T-helper 17 cell (primary cell): ENCODE measurements around the gene HECW1. TPM values are rescaled to one million over a fixed set of nuclear protein-coding genes. Genes with fewer than 3 reads are reported as not detected.
"Not testable (repeated sequence)": the region's sequence is repeated elsewhere in the genome, so short reads cannot be mapped to it uniquely, and the experiment has no call there.

Source experiments
- ATAC-seq: fragments of 150-1000 bp; cut with Tn5 transposase; 2 replicates; pipeline ENCODE4 v1.10.0; 2021; ENCODE audit warnings: mild to moderate bottlenecking, moderate library complexity
- DNase-seq, 3 donors: peaks; one replicate each; pipeline versions ENCODE4 v3.0.0 to v3.0.0-alpha.2; 2020 to 2021
- H3K9me3 ChIP-seq: one replicate; pipeline ENCODE4 v1.7.0; 2013; ENCODE audit warnings: low read length, mild to moderate bottlenecking; ENCODE audit not compliant: control insufficient read depth, poor library complexity, severe bottlenecking
- H3K27ac Mint-ChIP-seq: one replicate; pipeline ENCODE4 v1.8.0; 2022; ENCODE audit warnings: mild to moderate bottlenecking, moderate library complexity, mixed read lengths
- H3K27me3 Mint-ChIP-seq: one replicate; pipeline ENCODE4 v1.8.0; 2022; ENCODE audit warnings: mixed read lengths
- H3K36me3 Mint-ChIP-seq: one replicate; pipeline ENCODE4 v1.8.0; 2022; ENCODE audit warnings: low read depth, mixed read lengths
- H3K4me1 Mint-ChIP-seq: one replicate; pipeline ENCODE4 v1.8.0; 2022; ENCODE audit warnings: mild to moderate bottlenecking, mixed read lengths
- H3K4me3 Mint-ChIP-seq: one replicate; pipeline ENCODE4 v1.8.0; 2022; ENCODE audit warnings: mild to moderate bottlenecking, moderate library complexity, mixed read lengths
- total RNA-seq, 4 donors: library from RNA in 2 of 4; stranded (reverse) in 2 of 4; gene quantifications; one replicate each; pipeline ENCODE4 v1.2.3 and lab custom pipeline; 2022 to 2026

HECW1 gene
- total RNA-seq, 2 donors from 2014 or later: not detected

DNA sequence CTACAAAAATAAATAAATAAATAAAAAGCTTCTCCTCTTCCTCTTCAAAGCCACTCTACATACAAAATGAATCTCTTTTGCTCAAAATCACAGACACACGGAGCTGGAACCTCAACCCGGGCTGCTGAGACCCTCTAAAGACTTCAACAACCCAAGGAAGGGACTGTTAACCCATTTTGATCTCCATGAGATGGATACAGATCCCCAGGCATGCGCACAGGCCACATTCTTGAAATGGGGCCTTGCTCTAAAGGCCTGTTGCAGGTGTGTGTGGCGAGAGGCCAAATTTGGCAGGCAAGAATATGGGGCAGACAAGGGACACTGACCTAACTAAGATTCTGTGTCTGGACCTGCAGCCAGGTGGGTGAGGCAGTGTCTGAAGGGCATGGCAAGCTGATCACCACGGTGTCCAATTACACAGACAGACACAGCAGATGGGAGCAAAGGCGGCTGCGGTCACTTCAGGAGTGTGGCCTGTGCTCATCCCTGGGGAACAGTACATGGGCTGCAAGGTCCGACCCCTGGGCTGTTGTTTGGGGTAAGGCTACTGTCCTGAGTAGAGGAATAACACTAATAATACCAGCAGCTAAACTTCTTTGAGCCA, 219.8 kb downstream of the HECW1 start:
- DNase-seq: no peak
- no peaks in the 10 kb centered on the region for H3K9me3 ChIP-seq
- ATAC-seq: no peak
- H3K4me1 Mint-ChIP-seq: peaks cover 2% of the 10 kb centered on the region
- no peaks in the 10 kb centered on the region for H3K36me3 Mint-ChIP-seq
- H3K27me3 Mint-ChIP-seq: peaks cover 32% of the 10 kb centered on the region
- H3K4me3 Mint-ChIP-seq: no peak overlapping the region
- H3K27ac Mint-ChIP-seq: no peak overlapping the region

DNA sequence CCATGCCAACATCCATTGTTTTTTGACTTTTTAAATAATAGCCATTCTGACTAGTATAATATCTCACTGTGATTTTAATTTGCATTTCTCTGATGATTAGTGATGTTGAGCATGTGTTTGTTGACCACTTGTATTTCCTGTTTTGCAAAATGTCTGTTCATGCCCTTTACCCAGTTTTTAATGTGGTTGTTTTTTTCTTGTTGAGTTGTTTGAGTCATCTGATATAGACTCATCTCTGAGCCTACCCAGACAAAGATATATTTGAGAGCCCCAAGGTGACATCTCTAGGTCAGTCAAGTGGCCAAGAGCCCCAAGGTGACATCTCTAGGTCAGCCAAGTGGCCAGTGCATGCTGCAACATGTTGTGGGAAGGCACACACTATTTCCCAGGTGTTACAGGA, 224.7 kb downstream of the HECW1 start:
- Mint-ChIP-seq H3K27ac (no peak overlapping the region), H3K4me1 (no peaks in the 10 kb centered on the region), H3K4me3 (no peak overlapping the region), H3K27me3 (peaks cover 20% of the 10 kb centered on the region), H3K36me3 (no peaks in the 10 kb centered on the region)
- H3K9me3 ChIP-seq: no peaks in the 10 kb centered on the region
- DNase-seq (no peak), ATAC-seq (no peak)

DNA sequence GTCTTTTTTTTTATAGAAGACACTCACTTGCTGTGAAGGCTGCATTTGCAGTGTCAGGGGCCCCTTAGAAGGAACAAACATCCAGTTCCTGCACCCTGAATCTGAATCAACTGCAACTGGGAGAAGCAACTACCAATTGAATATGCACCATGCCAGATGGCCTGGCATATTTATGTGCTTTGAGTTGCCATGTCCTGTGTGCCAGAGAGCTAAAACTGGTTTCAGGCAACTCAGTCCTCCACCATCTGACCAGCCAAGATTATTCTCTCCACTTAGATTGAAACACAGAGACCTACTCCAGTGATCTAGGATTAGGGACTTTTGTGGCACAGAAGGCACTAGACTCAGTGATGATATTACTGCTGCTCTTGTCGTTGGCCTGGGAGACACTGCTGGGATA, 225.4 kb downstream of the HECW1 start:
- H3K4me1 Mint-ChIP-seq: no peaks in the 10 kb centered on the region
- no peak for ATAC-seq
- no peaks in the 10 kb centered on the region for H3K36me3 Mint-ChIP-seq
- H3K9me3 ChIP-seq: no peaks in the 10 kb centered on the region
- peaks cover 20% of the 10 kb centered on the region for H3K27me3 Mint-ChIP-seq
- no peak overlapping the region for H3K4me3 Mint-ChIP-seq
- no peak for DNase-seq
- H3K27ac Mint-ChIP-seq: no peak overlapping the region

DNA sequence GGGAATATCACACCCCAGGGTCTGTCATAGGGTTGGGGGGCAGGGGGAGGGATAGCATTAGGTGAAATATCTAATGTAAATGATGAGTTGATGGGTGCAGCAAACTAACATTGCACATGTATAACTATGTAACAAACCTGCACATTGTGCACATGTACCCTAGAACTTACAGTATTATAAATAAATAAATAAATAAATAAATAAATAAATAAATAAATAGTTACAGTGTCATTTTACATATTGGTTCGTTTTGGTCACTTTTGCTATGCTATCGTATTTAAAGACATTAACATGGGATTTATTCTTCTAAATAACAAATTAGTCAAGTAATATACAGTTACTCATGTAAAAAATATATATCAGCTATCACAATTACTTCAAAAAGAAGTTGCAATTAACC, 228.7 kb downstream of the HECW1 start:
- Mint-ChIP-seq H3K4me1 (no peaks in the 10 kb centered on the region), H3K27me3 (peaks cover 31% of the 10 kb centered on the region), H3K4me3 (no peak overlapping the region), H3K36me3 (peaks cover 2% of the 10 kb centered on the region), H3K27ac (no peak overlapping the region)
- ATAC-seq: no peak
- no peaks in the 10 kb centered on the region for H3K9me3 ChIP-seq
- DNase-seq: no peak

DNA sequence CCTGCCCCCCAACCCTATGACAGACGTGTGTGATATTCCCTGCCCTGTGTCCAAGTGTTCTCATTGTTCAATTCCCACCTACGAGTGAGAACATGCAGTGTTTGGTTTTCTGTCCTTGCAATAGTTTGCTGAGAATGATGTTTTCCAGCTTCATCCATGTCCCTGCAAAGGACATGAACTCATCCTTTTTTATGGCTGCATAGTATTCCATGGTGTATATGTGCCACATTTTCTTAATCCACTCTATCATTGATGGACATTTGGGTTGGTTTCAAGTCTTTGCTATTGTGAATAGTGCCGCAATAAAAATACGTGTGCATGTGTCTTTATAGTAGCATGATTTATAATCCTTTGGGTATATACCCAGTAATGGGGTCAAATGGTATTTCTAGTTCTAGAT, 231.0 kb downstream of the HECW1 start:
- not testable (repeated sequence) for ATAC-seq, H3K4me3 Mint-ChIP-seq, H3K9me3 ChIP-seq, H3K36me3 Mint-ChIP-seq, H3K4me1 Mint-ChIP-seq, H3K27ac Mint-ChIP-seq, DNase-seq
- H3K27me3 Mint-ChIP-seq: peaks cover 32% of the 10 kb centered on the region

DNA sequence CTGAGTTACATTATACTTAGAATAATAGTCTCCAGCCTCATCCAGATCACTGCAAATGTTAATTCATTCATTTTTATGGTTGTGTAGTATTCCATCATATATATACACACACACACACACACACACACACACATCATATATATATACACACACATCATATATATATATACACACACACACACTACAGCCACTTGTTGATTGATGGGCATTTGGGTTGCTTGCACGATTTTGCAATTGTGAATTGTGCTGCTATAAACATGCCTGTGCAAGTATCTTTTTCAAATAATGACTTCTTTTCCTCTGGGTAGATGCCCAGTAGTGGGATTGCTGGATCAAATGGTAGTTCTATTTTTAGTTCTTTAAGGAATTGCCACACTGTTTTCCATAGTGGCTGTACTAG, 233.2 kb downstream of the HECW1 start:
- ATAC-seq: not testable (repeated sequence)
- H3K27me3 Mint-ChIP-seq: peaks cover 32% of the 10 kb centered on the region

DNA sequence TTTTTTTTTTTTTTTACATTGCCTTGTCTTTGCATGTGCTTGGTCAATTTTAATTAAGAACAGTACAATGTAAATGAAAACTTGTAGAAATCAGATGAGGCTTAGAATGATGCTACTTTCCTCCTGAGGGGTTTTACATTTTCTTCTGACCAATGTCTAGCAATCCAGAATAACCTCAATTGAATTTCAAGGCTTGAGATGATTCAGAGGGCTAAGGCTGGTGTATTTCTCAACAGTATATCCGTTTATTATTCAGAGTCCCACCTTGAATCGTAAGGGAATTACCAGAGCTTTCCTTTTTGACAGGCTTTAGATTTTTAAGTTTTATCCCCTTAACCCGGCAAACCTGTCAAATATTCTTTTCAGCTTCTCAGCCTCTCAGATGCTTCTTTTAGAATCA, 239.2 kb downstream of the HECW1 start:
- no peaks in the 10 kb centered on the region for H3K4me1 Mint-ChIP-seq
- no peak overlapping the region for H3K4me3 Mint-ChIP-seq
- peaks cover 26% of the 10 kb centered on the region for H3K27me3 Mint-ChIP-seq
- no peaks in the 10 kb centered on the region for H3K36me3 Mint-ChIP-seq
- no peak overlapping the region for H3K27ac Mint-ChIP-seq
- no peak for ATAC-seq
- no peaks in the 10 kb centered on the region for H3K9me3 ChIP-seq
- no peak for DNase-seq

More for the DNA sequence above, 233.2 kb downstream of the HECW1 start:
- H3K27ac Mint-ChIP-seq, H3K9me3 ChIP-seq, H3K36me3 Mint-ChIP-seq, H3K4me3 Mint-ChIP-seq, DNase-seq, H3K4me1 Mint-ChIP-seq: not testable (repeated sequence)

DNA sequence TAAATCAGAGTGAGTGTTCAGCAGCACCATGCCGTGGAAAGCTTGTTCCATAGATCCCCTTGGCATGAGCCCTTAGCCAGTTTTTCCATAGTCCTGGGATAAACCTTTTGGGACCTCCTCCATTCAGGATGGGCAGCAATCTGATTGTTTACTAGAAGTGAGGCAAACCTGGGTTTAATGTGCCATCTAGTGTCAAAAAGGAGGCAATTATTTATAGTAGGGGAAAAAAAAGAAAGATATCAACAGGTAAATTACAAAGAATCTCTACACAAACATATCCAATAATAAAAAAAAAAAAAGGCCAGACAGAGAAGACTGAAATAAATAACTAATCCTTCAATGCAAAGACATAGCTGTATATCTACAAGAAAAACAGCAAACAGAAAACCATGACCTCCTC, 241.5 kb downstream of the HECW1 start:
- Mint-ChIP-seq H3K4me1 (no peaks in the 10 kb centered on the region), H3K4me3 (no peak overlapping the region), H3K27ac (no peak overlapping the region), H3K27me3 (peaks cover 12% of the 10 kb centered on the region), H3K36me3 (no peaks in the 10 kb centered on the region)
- ATAC-seq (no peak), DNase-seq (no peak)
- H3K9me3 ChIP-seq: no peaks in the 10 kb centered on the region

DNA sequence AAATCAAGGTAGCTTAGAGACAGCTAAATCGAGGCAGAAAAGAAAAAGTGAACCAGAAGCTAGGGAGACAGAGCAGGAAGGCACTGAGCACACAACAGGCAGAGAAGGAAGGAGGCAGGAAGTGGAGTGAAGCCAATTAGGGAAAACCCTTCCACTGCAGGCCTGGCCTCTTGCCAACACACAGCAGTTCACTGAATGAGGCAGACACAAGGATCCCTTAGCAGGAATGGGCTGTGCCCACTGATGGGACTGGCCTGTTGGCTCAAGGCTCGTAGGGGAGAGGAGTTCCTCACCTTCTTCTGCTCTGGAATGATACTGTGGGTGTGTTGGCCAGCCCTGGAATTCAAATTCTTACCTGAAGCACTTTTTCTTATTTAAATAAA, 250.2 kb downstream of the HECW1 start:
- ATAC-seq: no peak
- H3K27ac Mint-ChIP-seq: no peak overlapping the region
- H3K4me1 Mint-ChIP-seq: no peaks in the 10 kb centered on the region

DNA sequence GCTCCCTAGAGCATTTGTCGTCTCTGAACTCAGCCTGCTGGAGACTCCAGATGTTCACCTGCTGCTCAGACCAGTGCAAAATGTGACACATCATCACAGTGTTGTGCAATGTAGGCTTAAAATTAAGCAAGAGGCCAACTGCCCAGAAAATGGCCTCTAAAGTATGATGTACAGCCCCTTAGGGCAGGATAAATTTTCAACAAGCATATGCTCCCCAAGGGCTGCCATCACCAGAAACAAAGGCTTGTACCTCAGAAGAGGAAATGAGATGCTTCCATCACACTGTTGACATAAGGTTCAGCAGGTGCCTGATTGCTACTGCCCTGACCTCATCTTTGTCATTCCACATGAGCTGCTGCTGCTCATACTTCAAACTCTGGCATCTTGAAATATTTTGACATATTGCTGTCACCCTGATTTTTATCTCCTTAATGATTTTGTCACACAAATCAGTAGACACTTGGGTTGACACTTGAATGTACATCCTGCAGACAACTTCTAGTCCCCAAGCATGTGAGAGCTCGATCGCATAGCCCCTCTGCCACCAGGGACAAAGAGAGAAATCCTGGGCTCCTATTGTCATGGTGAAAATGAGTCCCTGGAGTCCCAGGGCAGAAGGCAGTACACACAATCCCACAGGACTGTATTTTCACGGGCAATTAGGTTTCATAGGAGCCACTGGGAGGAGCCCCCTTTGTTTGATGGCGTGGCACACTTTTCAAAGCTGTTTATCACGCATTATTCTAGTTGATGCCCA, 250.8 kb downstream of the HECW1 start:
- Mint-ChIP-seq H3K4me1 (no peaks in the 10 kb centered on the region), H3K36me3 (peaks cover 2% of the 10 kb centered on the region), H3K27ac (no peak overlapping the region), H3K27me3 (peaks cover 31% of the 10 kb centered on the region), H3K4me3 (no peak overlapping the region)
- ATAC-seq (no peak), DNase-seq (no peak)
- H3K9me3 ChIP-seq: no peaks in the 10 kb centered on the region

More for the DNA sequence above, 250.2 kb downstream of the HECW1 start:
- H3K36me3 Mint-ChIP-seq: peaks cover 2% of the 10 kb centered on the region
- no peak for DNase-seq
- no peak overlapping the region for H3K4me3 Mint-ChIP-seq
- peaks cover 26% of the 10 kb centered on the region for H3K27me3 Mint-ChIP-seq
- no peaks in the 10 kb centered on the region for H3K9me3 ChIP-seq

DNA sequence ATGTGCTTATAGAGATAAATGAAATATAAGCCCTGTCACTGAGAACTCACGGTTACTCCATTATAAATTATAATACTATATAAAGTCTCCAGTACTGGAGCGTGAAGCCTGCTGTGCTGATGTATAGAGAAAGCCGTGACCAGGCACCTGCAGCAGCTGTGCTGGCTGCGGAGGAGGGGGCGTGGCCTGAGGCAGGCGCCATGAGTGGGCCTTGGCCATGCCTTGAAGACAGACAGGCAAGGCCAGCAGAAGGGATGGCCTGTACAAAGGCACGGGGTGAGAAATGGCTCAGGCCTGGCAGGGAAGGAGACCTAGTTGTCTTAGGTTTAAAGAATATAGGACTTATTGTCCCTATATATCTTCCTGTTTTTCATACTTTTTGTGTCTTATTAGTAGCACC, 251.9 kb downstream of the HECW1 start:
- H3K36me3 Mint-ChIP-seq: peaks cover 2% of the 10 kb centered on the region
- H3K4me3 Mint-ChIP-seq: no peak overlapping the region
- H3K27me3 Mint-ChIP-seq: peaks cover 38% of the 10 kb centered on the region
- no peaks in the 10 kb centered on the region for H3K4me1 Mint-ChIP-seq
- ATAC-seq: no peak
- no peak overlapping the region for H3K27ac Mint-ChIP-seq
- no peak for DNase-seq
- no peaks in the 10 kb centered on the region for H3K9me3 ChIP-seq

DNA sequence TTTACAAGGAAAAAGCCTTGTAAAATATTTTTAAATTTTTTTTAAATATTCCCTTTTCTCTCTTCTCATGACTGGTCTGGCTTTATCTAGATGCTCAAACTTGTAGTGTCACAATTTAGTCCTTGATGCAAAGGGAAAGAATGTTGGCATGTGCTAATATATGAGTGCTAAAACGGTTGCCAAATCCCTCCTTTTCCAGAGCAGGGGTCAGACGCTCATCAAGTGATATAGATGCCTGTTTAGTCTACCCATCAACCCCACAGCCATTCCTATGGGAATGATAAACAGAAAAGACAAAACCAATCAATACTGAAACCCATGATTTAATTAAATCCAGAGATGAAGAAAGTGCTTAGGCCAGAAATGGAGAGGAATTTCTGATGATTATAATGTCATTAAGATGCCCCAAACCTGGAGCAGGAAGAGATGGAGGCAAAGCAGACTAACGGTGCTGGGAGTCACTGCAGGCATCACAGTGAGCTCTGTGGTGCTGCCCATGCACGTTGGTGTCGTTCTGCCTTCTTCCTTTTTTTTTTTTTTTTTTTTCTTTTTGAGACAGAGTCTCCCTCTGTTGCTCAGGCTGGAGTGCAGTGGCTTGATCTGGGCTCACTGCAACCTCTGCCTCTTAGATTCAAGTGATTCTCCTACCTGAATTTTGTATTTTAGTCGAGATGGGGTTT, 260.4 kb downstream of the HECW1 start:
- ATAC-seq (no peak), DNase-seq (no peak)
- no peaks in the 10 kb centered on the region for H3K9me3 ChIP-seq
- H3K4me3 Mint-ChIP-seq: no peak overlapping the region
- peaks cover 4% of the 10 kb centered on the region for H3K36me3 Mint-ChIP-seq
- no peak overlapping the region for H3K27ac Mint-ChIP-seq
- H3K27me3 Mint-ChIP-seq: peaks cover 31% of the 10 kb centered on the region
- H3K4me1 Mint-ChIP-seq: no peaks in the 10 kb centered on the region

DNA sequence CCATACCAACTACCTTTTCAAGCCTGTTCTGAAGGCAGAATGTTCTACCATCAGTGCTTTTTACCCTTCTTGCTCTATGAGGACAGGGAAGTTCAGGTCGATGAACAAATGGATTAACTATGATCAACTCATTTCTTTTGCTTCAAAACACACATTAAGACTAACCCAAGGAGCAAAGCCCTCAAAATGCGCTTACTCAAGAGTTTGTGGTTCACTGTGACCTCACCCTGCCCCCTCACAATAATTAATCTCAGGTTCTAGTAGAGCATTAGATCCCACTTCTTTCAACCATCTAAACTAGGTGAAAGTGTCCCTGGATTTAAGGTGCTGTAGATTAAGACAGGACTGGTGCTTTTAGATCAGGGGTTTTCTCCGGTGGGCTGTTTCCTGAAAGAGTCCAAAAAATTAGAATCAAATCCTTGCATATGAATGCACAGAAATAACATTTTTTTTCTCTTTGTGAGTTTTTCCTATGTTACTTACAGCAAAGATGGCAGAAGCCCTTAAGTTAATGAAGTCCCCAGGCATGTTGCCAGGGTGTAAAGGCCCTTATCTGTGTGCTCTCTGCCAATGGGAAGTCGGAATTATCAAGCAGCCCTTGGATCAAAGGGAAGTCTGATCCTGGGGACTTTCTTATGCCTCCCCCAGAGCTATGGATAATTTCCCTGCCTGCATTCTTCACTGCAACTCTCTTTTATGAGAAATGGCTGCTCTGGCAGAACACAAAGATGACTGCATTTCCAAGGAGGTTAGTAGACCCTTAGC, 264.9 kb downstream of the HECW1 start:
- H3K27ac Mint-ChIP-seq: no peak overlapping the region
- no peaks in the 10 kb centered on the region for H3K9me3 ChIP-seq
- ATAC-seq (no peak), DNase-seq (no peak)
- no peaks in the 10 kb centered on the region for H3K36me3 Mint-ChIP-seq
- peaks cover 24% of the 10 kb centered on the region for H3K27me3 Mint-ChIP-seq
- no peaks in the 10 kb centered on the region for H3K4me1 Mint-ChIP-seq
- H3K4me3 Mint-ChIP-seq: no peak overlapping the region
